Lower leg skin (tissue), 4 donors: ENCODE data around the gene BRD3OS. TPM values are rescaled to one million over a fixed set of nuclear protein-coding genes. Genes with fewer than 3 reads are reported as not detected.
"Not testable (repeated sequence)": the region's sequence is repeated elsewhere in the genome, so short reads cannot be mapped to it uniquely, and the experiment has no call there.

Experiments
- DNase-seq, 2 donors: peaks; one replicate each; pipeline ENCODE4 v3.0.0-alpha.2; 2019; ENCODE audit warnings: low spot score in 2 of 2
- H3K4me3 ChIP-seq: fragments of 200-600 bp; sonication (generic); 2 replicates; pipeline ENCODE4 v1.5.1; 2017; ENCODE audit warnings: mild to moderate bottlenecking, low read depth; ENCODE audit not compliant: poor library complexity, severe bottlenecking
- CTCF ChIP-seq, 3 donors: fragments of 450-650 bp; IDR thresholded peaks; one replicate each; pipeline ENCODE4 v1.5.1; 2016; ENCODE audit warnings: antibody characterized with exemption in 3 of 3, mild to moderate bottlenecking in 3 of 3, moderate library complexity in 2 of 3
- POLR2A ChIP-seq, 2 donors: fragments of 450-650 bp; IDR thresholded peaks; one replicate each; pipeline ENCODE4 v1.6.1; 2016 to 2017; ENCODE audit warnings: antibody characterized with exemption in 2 of 2, mild to moderate bottlenecking in 1 of 2, moderate library complexity in 1 of 2
- WGBS, 2 donors: methylation state at CpG; one replicate each; pipeline ENCODE4 v1.1.5; 2018; 5-methylcytosine and 5-hydroxymethylcytosine counted together
- intact Hi-C: fragments of 100-400 bp; cut with DNase I; formaldehyde crosslinking; loops from one replicate; pipeline ENCODE4 v1.15.0; 2023; ENCODE audit warnings: low total_unique reads
- total RNA-seq, 4 donors: library from RNA; depleted of rRNA; stranded (reverse); fragments of >200 nt; gene quantifications; one replicate each; pipeline ENCODE4 v1.1.0, GENCODE V29; 2016

BRD3OS gene
- total RNA-seq, 4 donors from 2014 or later, result 2.5 to 11.0 (median 6.4) TPM

- no peak overlapping the region for H3K4me3 ChIP-seq
- intact Hi-C loops, result no loop called here
- DNase-seq, result no peak
- WGBS, 2 donors, result 88 to 90% methylated on average over 14 of the region's 14 CpGs
- TF ChIP-seq POLR2A (IDR thresholded peaks at IDR 0.05) (no peak), CTCF (IDR thresholded peaks at IDR 0.05) (no peak)
Measured at GRCh38 chr9:133987446-133987788, 37.9 kb upstream of the BRD3OS start.

- H3K4me3 ChIP-seq, result no peak overlapping the region
- intact Hi-C loops, result no loop called here
- 82 to 84% methylated on average over 16 of the region's 16 CpGs for WGBS, 2 donors
- DNase-seq, result no peak
- TF ChIP-seq POLR2A (IDR thresholded peaks at IDR 0.05) (no peak), CTCF (IDR thresholded peaks at IDR 0.05) (no peak)
Measured at GRCh38 chr9:133987946-133988665, 37.2 kb upstream of the BRD3OS start.

GRCh38 chr9:133988771-133989170 is 36.5 kb upstream of the BRD3OS start:
- whole genome bisulfite sequencing, 2 donors, result 86 to 94% methylated on average over 14 of the region's 14 CpGs
- DNase-seq, intact Hi-C loops, H3K4me3 ChIP-seq: not testable (repeated sequence)

GRCh38 chr9:133989625-133990365 is 35.5 kb upstream of the BRD3OS start:
- 77 to 80% methylated on average over 23 to 24 of the region's 24 CpGs for WGBS, 2 donors
- no peak for TF ChIP-seq CTCF (IDR thresholded peaks at IDR 0.05)
- TF ChIP-seq POLR2A (IDR thresholded peaks at IDR 0.05), result no peak
- H3K4me3 ChIP-seq, result no peak overlapping the region
- no peak for DNase-seq
- intact Hi-C loops, result loop anchor here (2.0 kb wide), 1 partner anchor 197 kb away; no protein-coding TSS in a partner anchor

GRCh38 chr9:133990366-133991213 is 34.7 kb upstream of the BRD3OS start:
- DNase-seq, result peak in 1 of 2 donors; percentile 90
- TF ChIP-seq CTCF (IDR thresholded peaks at IDR 0.05) (no peak), POLR2A (IDR thresholded peaks at IDR 0.05) (no peak)
- WGBS, 2 donors, result 24 to 36% methylated on average over 28 to 29 of the region's 31 CpGs
- intact Hi-C loops, result loop anchor here (2.0 kb wide), 1 partner anchor 198 kb away; no protein-coding TSS in a partner anchor
- peak overlapping the region; percentile 53 for H3K4me3 ChIP-seq
